ENCODE data around the gene HOXC13. TPM values are rescaled to one million over a fixed set of nuclear protein-coding genes. Genes with fewer than 3 reads are reported as not detected.

The HOXC13 gene
- total RNA-seq, 4 donors from 2014 or later, result not detected

- Histone ChIP-seq H3K4me3 (replicated peaks in 1 of 3) (no peak overlapping the region), H3K27me3 (peaks cover 86% of the 10 kb centered on the region), H3K9me3 (no peaks in the 10 kb centered on the region), H3K4me1 (peaks cover 10 to 22% of the 10 kb centered on the region in 2 donors), H3K36me3 (no peaks in the 10 kb centered on the region), H3K27ac (no peak overlapping the region)
- TF ChIP-seq, protein P1, sequence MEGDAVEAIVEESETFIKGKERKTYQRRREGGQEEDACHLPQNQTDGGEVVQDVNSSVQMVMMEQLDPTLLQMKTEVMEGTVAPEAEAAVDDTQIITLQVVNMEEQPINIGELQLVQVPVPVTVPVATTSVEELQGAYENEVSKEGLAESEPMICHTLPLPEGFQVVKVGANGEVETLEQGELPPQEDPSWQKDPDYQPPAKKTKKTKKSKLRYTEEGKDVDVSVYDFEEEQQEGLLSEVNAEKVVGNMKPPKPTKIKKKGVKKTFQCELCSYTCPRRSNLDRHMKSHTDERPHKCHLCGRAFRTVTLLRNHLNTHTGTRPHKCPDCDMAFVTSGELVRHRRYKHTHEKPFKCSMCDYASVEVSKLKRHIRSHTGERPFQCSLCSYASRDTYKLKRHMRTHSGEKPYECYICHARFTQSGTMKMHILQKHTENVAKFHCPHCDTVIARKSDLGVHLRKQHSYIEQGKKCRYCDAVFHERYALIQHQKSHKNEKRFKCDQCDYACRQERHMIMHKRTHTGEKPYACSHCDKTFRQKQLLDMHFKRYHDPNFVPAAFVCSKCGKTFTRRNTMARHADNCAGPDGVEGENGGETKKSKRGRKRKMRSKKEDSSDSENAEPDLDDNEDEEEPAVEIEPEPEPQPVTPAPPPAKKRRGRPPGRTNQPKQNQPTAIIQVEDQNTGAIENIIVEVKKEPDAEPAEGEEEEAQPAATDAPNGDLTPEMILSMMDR (IDR thresholded peaks at IDR 0.05), result no peak
- TF ChIP-seq POLR2A (IDR thresholded peaks at IDR 0.05), result no peak
- intact Hi-C loops (cut with DNase I), result no loop called here
- 3 to 5% methylated on average over 7 to 8 of the region's 8 CpGs for WGBS, 2 donors
- DNase-seq, result no peak
These were observed 52.4 kb downstream of the HOXC13 start for GRCh38 chr12:53991077-53991460.

- intact Hi-C loops (cut with DNase I), result no loop called here
These were observed 53.8 kb downstream of the HOXC13 start for GRCh38 chr12:53992377-53992889.

DNA sequence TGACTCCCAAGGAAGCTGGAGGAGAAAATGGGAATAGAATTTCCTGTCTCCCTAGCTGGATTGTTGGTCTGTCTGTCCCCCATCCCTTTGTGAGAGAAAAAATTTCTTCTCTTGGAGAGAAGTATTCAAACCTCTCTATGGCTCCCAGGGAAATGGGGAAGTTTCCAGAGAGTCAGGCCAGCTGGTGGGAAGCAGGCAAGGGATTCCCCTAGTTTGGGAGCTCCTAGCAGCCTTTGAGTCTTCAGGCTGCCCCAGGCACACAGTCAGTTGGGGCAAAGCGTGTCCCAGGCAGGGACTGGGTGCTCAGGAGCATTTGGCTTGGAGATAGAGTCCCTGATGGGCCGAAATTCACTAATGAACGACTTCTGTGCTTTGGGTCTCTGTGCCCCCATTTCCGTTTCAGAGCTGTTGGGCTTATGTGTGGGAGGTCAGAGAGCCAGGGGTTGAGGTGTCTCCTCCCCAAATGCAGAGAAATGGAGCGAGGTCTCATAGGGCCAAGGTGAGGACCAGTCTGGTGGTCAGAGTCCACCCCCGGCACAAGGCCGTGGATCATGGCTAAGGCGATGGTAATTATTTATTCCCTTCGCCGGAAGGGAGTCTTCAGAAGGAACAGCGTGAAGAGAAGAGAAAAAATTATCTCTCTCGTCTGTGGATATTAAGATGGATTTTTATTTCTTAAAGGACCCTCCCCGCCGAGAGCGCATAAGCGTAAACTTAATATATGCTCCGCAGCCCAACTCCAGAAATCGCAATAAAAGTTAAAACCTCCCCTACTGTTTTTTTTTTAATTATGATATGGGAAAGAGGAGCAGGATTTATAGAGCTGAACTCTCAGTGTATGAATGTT lies 54.8 kb downstream of the HOXC13 start:
- Histone ChIP-seq H3K27ac (no peak overlapping the region), H3K27me3 (peaks cover 86% of the 10 kb centered on the region), H3K4me3 (replicated peaks in 1 of 3) (no peak overlapping the region), H3K4me1 (peaks cover 7 to 29% of the 10 kb centered on the region in 2 donors), H3K9me3 (no peaks in the 10 kb centered on the region), H3K36me3 (no peaks in the 10 kb centered on the region)
- no peak for DNase-seq
- TF ChIP-seq, protein P1 (IDR thresholded peaks at IDR 0.05), result no peak
- no peak for TF ChIP-seq POLR2A (IDR thresholded peaks at IDR 0.05)
- 24 to 27% methylated on average over 17 of the region's 18 CpGs for WGBS, 2 donors
- intact Hi-C loops (cut with DNase I), result no loop called here

More at GRCh38 chr12:53992377-53992889, 53.8 kb downstream of the HOXC13 start:
- Histone ChIP-seq H3K9me3 (no peaks in the 10 kb centered on the region), H3K4me1 (peaks cover 7 to 28% of the 10 kb centered on the region in 2 donors), H3K36me3 (no peaks in the 10 kb centered on the region), H3K27ac (no peak overlapping the region), H3K4me3 (replicated peaks in 1 of 3) (no peak overlapping the region), H3K27me3 (peaks cover 86% of the 10 kb centered on the region)
- WGBS, 2 donors, result 23 to 30% methylated on average over 7 of the region's 7 CpGs
- DNase-seq, result no peak
- TF ChIP-seq, protein P1 (IDR thresholded peaks at IDR 0.05), result no peak
- TF ChIP-seq POLR2A (IDR thresholded peaks at IDR 0.05), result no peak

DNA sequence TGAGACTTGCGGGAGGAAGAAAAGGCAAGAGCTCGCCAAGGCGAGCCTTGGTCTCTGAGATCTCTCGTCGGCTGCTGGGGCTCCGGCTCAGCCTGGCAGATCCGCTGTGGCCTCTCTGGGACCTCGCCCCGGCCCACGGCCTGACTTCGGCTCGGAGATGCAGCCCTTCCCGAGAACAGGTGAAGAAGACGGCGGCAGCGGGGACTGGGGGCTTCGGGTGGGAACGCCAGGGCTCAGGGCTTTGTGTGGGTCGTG lies 55.3 kb downstream of the HOXC13 start:
- Histone ChIP-seq H3K4me1 (peaks cover 7 to 29% of the 10 kb centered on the region in 2 donors), H3K36me3 (no peaks in the 10 kb centered on the region), H3K9me3 (no peaks in the 10 kb centered on the region), H3K27ac (no peak overlapping the region), H3K4me3 (replicated peaks in 1 of 3) (no peak overlapping the region), H3K27me3 (peaks cover 86% of the 10 kb centered on the region)
- no peak for TF ChIP-seq POLR2A (IDR thresholded peaks at IDR 0.05)
- TF ChIP-seq, protein P1 (IDR thresholded peaks at IDR 0.05), result no peak
- DNase-seq, result no peak
- 9 to 12% methylated on average over 8 to 13 of the region's 19 CpGs for WGBS, 2 donors
- intact Hi-C loops (cut with DNase I), result no loop called here

GRCh38 chr12:53994264-53995001 lies 55.8 kb downstream of the HOXC13 start:
- Histone ChIP-seq H3K27me3 (peaks cover 87% of the 10 kb centered on the region), H3K4me3 (replicated peaks in 1 of 3) (no peak overlapping the region), H3K36me3 (no peaks in the 10 kb centered on the region), H3K27ac (no peak overlapping the region), H3K9me3 (no peaks in the 10 kb centered on the region), H3K4me1 (peaks cover 7 to 29% of the 10 kb centered on the region in 2 donors)
- TF ChIP-seq, protein P1 (IDR thresholded peaks at IDR 0.05), result no peak
- TF ChIP-seq POLR2A (IDR thresholded peaks at IDR 0.05), result no peak
- 6 to 7% methylated on average over 39 to 56 of the region's 60 CpGs for WGBS, 2 donors
- intact Hi-C loops (cut with DNase I), result no loop called here
- DNase-seq, result no peak
